HG03460 (cell line): ENCODE measurements around the gene ZBTB8B.
"Not testable (repeated sequence)": the region's sequence is repeated elsewhere in the genome, so short reads cannot be mapped to it uniquely, and the experiment has no call there.

ENCODE experiments used
- ATAC-seq: cut with Tn5 transposase; IDR thresholded peaks from one replicate; pipeline ENCODE4 v1.9.1; 2021; ENCODE audit not compliant: unreplicated experiment

The ZBTB8B gene

GRCh38 chr1:32464716-32465577, at the start of gene ZBTB8B:
TSS of gene ZBTB8B (plus strand) at chr1:32465072. CDS start at chr1:32470625, 5,553 bp downstream.
- no peak for ATAC-seq

- no peak for ATAC-seq
Observed at GRCh38 chr1:32421775-32422174, 43.1 kb upstream of the ZBTB8B start.

- no peak for ATAC-seq
Observed at GRCh38 chr1:32426489-32427255, 38.2 kb upstream of the ZBTB8B start.

- ATAC-seq: no peak
Observed at GRCh38 chr1:32427264-32427963, 37.5 kb upstream of the ZBTB8B start.

GRCh38 chr1:32431736-32432400, 33.0 kb upstream of the ZBTB8B start:
- ATAC-seq: no peak

GRCh38 chr1:32438136-32438535, 26.7 kb upstream of the ZBTB8B start:
- ATAC-seq: no peak

- not testable (repeated sequence) for ATAC-seq
Observed at GRCh38 chr1:32438777-32439176, 26.1 kb upstream of the ZBTB8B start.

GRCh38 chr1:32441467-32441866, 23.4 kb upstream of the ZBTB8B start:
- not testable (repeated sequence) for ATAC-seq

GRCh38 chr1:32447469-32448185, 17.2 kb upstream of the ZBTB8B start:
- ATAC-seq: no peak

- not testable (repeated sequence) for ATAC-seq
Observed at GRCh38 chr1:32448186-32448772, 16.6 kb upstream of the ZBTB8B start.

- ATAC-seq: no peak
Observed at GRCh38 chr1:32448773-32449456, 16.0 kb upstream of the ZBTB8B start.

GRCh38 chr1:32449457-32449831, 15.4 kb upstream of the ZBTB8B start:
- not testable (repeated sequence) for ATAC-seq

- ATAC-seq: no peak
Observed at GRCh38 chr1:32454726-32455125, 10.1 kb upstream of the ZBTB8B start.

GRCh38 chr1:32455958-32456357, 8.9 kb upstream of the ZBTB8B start:
- ATAC-seq: no peak

GRCh38 chr1:32458798-32459197, 6.1 kb upstream of the ZBTB8B start:
- not testable (repeated sequence) for ATAC-seq

GRCh38 chr1:32462977-32463376, 1.9 kb upstream of the ZBTB8B start:
- not testable (repeated sequence) for ATAC-seq

GRCh38 chr1:32464191-32464715, 619 bp upstream of the ZBTB8B start:
- no peak for ATAC-seq

GRCh38 chr1:32465578-32465933, 684 bp downstream of the ZBTB8B start:
- no peak for ATAC-seq

- no peak for ATAC-seq
Observed at GRCh38 chr1:32466761-32467160, 1.9 kb downstream of the ZBTB8B start.
